Esophagus muscularis mucosa (tissue), 4 donors: ENCODE measurements around the gene PLEK2. TPM values are rescaled to one million over a fixed set of nuclear protein-coding genes. Genes with fewer than 3 reads are reported as not detected.

ENCODE experiments used
- DNase-seq: peaks from one replicate; pipeline ENCODE4 v3.0.0-alpha.2; 2017; ENCODE audit errors: extremely low spot score
- H3K27ac ChIP-seq, 4 donors: fragments of 200-600 bp; sonication (generic); replicated peaks in 1 of 4; 1 replicate in 3 of 4; 2 replicates in 1 of 4; pipeline ENCODE4 v1.5.1; 2016 to 2019; ENCODE audit warnings: mild to moderate bottlenecking in 1 of 4
- H3K27me3 ChIP-seq, 4 donors: fragments of 200-600 bp; sonication (generic); one replicate each; pipeline versions ENCODE4 v1.5.1 to v1.6.0; 2016 to 2019
- H3K36me3 ChIP-seq, 4 donors: fragments of 200-600 bp; sonication (generic); one replicate each; pipeline ENCODE4 v1.5.1; 2016 to 2019
- H3K4me1 ChIP-seq, 4 donors: fragments of 200-600 bp; sonication (generic); one replicate each; pipeline ENCODE4 v1.5.1; 2016 to 2019
- H3K4me3 ChIP-seq, 4 donors: fragments of 200-600 bp; sonication (generic); 1 replicate in 2 of 4; 2 replicates in 2 of 4; pipeline ENCODE4 v1.5.1; 2016 to 2019; ENCODE audit warnings: mild to moderate bottlenecking in 4 of 4, moderate library complexity in 1 of 4
- H3K9me3 ChIP-seq, 4 donors: fragments of 200-600 bp; sonication (generic); 1 replicate in 3 of 4; 2 replicates in 1 of 4; pipeline ENCODE4 v1.5.1; 2016 to 2019
- EP300 ChIP-seq: sonication (generic); formaldehyde crosslinking; IDR thresholded peaks from one replicate; pipeline ENCODE4 v1.6.1; 2017; ENCODE audit warnings: antibody characterized with exemption
- POLR2A ChIP-seq: fragments of 450-650 bp; IDR thresholded peaks from one replicate; pipeline ENCODE4 v1.6.1; 2017; ENCODE audit warnings: antibody characterized with exemption, moderate library complexity, mild to moderate bottlenecking, low read depth
- POLR2AphosphoS5 ChIP-seq, 2 donors: sonication (generic); formaldehyde crosslinking; IDR thresholded peaks; one replicate each; pipeline ENCODE4 v1.6.1; 2017; ENCODE audit warnings: antibody characterized with exemption in 2 of 2
- WGBS: methylation state at CpG from one replicate; pipeline ENCODE4 v1.1.5; 2018; 5-methylcytosine and 5-hydroxymethylcytosine counted together
- intact Hi-C: fragments of 100-400 bp; cut with DNase I; formaldehyde crosslinking; loops from one replicate; pipeline ENCODE4 v1.15.1; 2023
- total RNA-seq, 4 donors: library from RNA; depleted of rRNA; stranded (reverse); fragments of >200 nt; gene quantifications; one replicate each; pipeline versions ENCODE4 v1.1.0 to v1.2.1, GENCODE V29; 2016
- TF ChIP-seq, protein P1 (sequence below), 3 experiments: fragments of 200-600 bp in 2 of 3; fragments of 450-650 bp in 1 of 3; sonication (generic) in 2 of 3; IDR thresholded peaks; one replicate each; pipeline ENCODE4 v1.5.1; 2017 to 2019; ENCODE audit warnings: antibody characterized with exemption in 3 of 3, mild to moderate bottlenecking in 2 of 3, moderate library complexity in 1 of 3

PLEK2 gene
- total RNA-seq, 4 donors from 2014 or later: 0.40 to 0.66 (median 0.65) TPM; not detected in 1

GRCh38 chr14:67444395-67444794 lies 32.4 kb upstream of the PLEK2 start:
- H3K27ac ChIP-seq: no peak overlapping the region
- peaks cover 0 to 20% (median 0%) of the 10 kb centered on the region in 4 donors for H3K27me3 ChIP-seq
- H3K4me3 ChIP-seq: no peak overlapping the region
- DNase-seq: no peak
- 82% methylated on average over 3 of the region's 3 CpGs for WGBS
- H3K36me3 ChIP-seq: no peaks in the 10 kb centered on the region
- no peak for TF ChIP-seq POLR2AphosphoS5 (IDR thresholded peaks at IDR 0.05)
- no peak for TF ChIP-seq EP300
- TF ChIP-seq, protein P1, sequence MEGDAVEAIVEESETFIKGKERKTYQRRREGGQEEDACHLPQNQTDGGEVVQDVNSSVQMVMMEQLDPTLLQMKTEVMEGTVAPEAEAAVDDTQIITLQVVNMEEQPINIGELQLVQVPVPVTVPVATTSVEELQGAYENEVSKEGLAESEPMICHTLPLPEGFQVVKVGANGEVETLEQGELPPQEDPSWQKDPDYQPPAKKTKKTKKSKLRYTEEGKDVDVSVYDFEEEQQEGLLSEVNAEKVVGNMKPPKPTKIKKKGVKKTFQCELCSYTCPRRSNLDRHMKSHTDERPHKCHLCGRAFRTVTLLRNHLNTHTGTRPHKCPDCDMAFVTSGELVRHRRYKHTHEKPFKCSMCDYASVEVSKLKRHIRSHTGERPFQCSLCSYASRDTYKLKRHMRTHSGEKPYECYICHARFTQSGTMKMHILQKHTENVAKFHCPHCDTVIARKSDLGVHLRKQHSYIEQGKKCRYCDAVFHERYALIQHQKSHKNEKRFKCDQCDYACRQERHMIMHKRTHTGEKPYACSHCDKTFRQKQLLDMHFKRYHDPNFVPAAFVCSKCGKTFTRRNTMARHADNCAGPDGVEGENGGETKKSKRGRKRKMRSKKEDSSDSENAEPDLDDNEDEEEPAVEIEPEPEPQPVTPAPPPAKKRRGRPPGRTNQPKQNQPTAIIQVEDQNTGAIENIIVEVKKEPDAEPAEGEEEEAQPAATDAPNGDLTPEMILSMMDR (IDR thresholded peaks at IDR 0.05): no peak
- TF ChIP-seq POLR2A: no peak
- H3K4me1 ChIP-seq: peaks cover 0 to 3% (median 0%) of the 10 kb centered on the region in 4 donors
- intact Hi-C loops: no loop called here
- no peaks in the 10 kb centered on the region for H3K9me3 ChIP-seq

DNA sequence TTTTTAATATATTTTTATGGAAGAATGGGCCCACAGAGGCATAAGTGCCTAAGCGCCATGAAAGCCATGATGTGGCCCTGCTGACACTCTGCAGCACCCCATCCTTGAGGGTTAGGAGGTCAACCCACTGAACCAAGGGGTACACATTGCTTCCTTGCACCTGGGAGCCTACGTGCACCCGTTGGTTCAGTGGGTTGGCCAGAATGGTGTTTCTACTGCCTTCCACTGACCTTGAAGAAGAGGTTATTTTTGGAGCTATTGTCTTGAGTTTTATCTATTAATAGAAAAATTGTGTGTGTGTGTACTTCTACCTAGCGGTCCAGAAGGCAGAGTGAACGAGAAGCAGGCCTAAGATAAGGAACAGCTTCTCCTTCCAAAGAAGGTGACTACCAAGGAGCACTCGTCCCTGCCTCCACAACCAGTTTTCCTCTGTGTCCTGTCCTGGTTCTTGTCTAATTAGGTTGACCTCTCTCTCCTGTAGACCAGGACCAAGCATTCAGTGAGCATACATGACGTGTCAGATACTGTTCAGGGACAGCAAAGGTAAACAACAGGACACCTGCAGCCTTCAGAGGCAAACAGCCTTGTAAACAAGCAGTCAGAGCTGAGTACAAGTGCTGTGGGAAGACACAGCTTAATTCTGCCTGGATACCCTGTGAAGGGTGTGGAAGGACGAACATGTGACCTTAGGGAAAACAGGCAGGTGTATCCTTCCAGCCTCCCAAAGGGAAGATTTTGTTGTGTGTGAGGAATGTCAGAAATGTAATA lies 30.4 kb upstream of the PLEK2 start:
- no peak overlapping the region for H3K27ac ChIP-seq
- TF ChIP-seq POLR2AphosphoS5 (IDR thresholded peaks at IDR 0.05) (no peak), EP300 (no peak), POLR2A (no peak)
- TF ChIP-seq, protein P1 (IDR thresholded peaks at IDR 0.05): no peak
- no peak overlapping the region for H3K4me3 ChIP-seq
- H3K9me3 ChIP-seq: no peaks in the 10 kb centered on the region
- intact Hi-C loops: no loop called here
- DNase-seq: no peak
- no peaks in the 10 kb centered on the region for H3K36me3 ChIP-seq
- WGBS: 81% methylated on average over 8 of the region's 8 CpGs
- H3K4me1 ChIP-seq: peaks cover 0 to 3% (median 0%) of the 10 kb centered on the region in 4 donors
- peaks cover 0 to 20% (median 0%) of the 10 kb centered on the region in 4 donors for H3K27me3 ChIP-seq

DNA sequence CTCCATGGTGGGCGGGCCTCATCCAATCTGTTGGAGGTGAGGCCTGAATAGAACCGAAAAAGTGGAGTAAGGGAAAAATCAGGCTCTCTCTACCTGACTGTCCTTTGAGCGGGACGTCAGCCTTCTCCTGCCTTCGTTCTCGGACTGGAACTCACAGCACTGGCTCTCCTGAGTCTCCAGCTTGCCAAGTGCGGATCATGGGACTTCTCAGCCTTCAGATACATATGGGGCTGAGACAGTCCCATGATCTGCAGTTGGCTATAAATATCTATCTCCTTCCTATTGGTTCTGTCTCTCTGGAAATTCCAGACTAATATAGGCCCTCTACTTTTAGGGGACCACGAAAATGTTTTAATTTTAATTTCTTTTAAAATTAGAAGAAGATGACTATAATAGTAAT lies 29.7 kb upstream of the PLEK2 start:
- Histone ChIP-seq H3K36me3 (no peaks in the 10 kb centered on the region), H3K4me3 (no peak overlapping the region), H3K27ac (no peak overlapping the region), H3K4me1 (peaks cover 0 to under 1% (median 0%) of the 10 kb centered on the region in 4 donors), H3K27me3 (peaks cover 0 to 20% (median 0%) of the 10 kb centered on the region in 4 donors), H3K9me3 (no peaks in the 10 kb centered on the region)
- DNase-seq: no peak
- intact Hi-C loops: no loop called here
- WGBS: 90% methylated on average over 8 of the region's 8 CpGs
- TF ChIP-seq POLR2AphosphoS5 (IDR thresholded peaks at IDR 0.05) (no peak), EP300 (no peak), POLR2A (no peak)
- TF ChIP-seq, protein P1 (IDR thresholded peaks at IDR 0.05): no peak

- intact Hi-C loops: no loop called here
- TF ChIP-seq, protein P1 (IDR thresholded peaks at IDR 0.05): no peak
- no peak overlapping the region for H3K4me3 ChIP-seq
- H3K27me3 ChIP-seq: peaks cover 0 to 20% (median 0%) of the 10 kb centered on the region in 4 donors
- no peak overlapping the region for H3K27ac ChIP-seq
- H3K9me3 ChIP-seq: no peaks in the 10 kb centered on the region
- no peaks in the 10 kb centered on the region for H3K36me3 ChIP-seq
- DNase-seq: no peak
- no peaks in the 10 kb centered on the region for H3K4me1 ChIP-seq
- WGBS: 78% methylated on average over 2 of the region's 2 CpGs
These were observed 29.3 kb upstream of the PLEK2 start for GRCh38 chr14:67441256-67441655.

- Histone ChIP-seq H3K27ac (no peak overlapping the region), H3K9me3 (no peaks in the 10 kb centered on the region), H3K4me3 (no peak overlapping the region), H3K36me3 (no peaks in the 10 kb centered on the region), H3K27me3 (peaks cover 0 to 20% (median 0%) of the 10 kb centered on the region in 4 donors), H3K4me1 (no peaks in the 10 kb centered on the region)
- WGBS: 88% methylated on average over 4 of the region's 4 CpGs
- intact Hi-C loops: no loop called here
- no peak for TF ChIP-seq POLR2A
- TF ChIP-seq EP300: no peak
- TF ChIP-seq, protein P1 (IDR thresholded peaks at IDR 0.05): no peak
- TF ChIP-seq POLR2AphosphoS5 (IDR thresholded peaks at IDR 0.05): no peak
- DNase-seq: no peak
These were observed 28.5 kb upstream of the PLEK2 start for GRCh38 chr14:67440513-67440912.
